GM23338 (cell line): ENCODE data around the gene ITPR2.
"Not testable (repeated sequence)": the region's sequence is repeated elsewhere in the genome, so short reads cannot be mapped to it uniquely, and the experiment has no call there.

Source experiments
- CREB1 ChIP-seq: fragments of 250-450 bp; sonication (Bioruptor Pico); IDR thresholded peaks from 2 replicates; pipeline ENCODE4 v1.5.0; 2020; ENCODE audit warnings: low read depth, mild to moderate bottlenecking, moderate library complexity
- EZH2phosphoT487 ChIP-seq: fragments of 200-600 bp; sonication (generic); IDR thresholded peaks from one replicate; pipeline ENCODE4 v1.8.1; 2018; ENCODE audit warnings: antibody characterized with exemption; ENCODE audit not compliant: unreplicated experiment
- TF ChIP-seq, protein P1 (sequence below), 2 experiments: fragments of 200-600 bp in 1 of 2; sonication (generic) in 1 of 2; conservative IDR thresholded peaks; 2 replicates each; pipeline versions ENCODE4 v1.5.1 to v1.6.1; 2016 to 2017; ENCODE audit warnings: antibody characterized with exemption in 2 of 2, low read depth in 2 of 2, mild to moderate bottlenecking in 2 of 2, moderate library complexity in 1 of 2

- TF ChIP-seq CREB1 (CRISPR knock-in tag); EZH2phosphoT487: not testable (repeated sequence)
- TF ChIP-seq, protein P1, sequence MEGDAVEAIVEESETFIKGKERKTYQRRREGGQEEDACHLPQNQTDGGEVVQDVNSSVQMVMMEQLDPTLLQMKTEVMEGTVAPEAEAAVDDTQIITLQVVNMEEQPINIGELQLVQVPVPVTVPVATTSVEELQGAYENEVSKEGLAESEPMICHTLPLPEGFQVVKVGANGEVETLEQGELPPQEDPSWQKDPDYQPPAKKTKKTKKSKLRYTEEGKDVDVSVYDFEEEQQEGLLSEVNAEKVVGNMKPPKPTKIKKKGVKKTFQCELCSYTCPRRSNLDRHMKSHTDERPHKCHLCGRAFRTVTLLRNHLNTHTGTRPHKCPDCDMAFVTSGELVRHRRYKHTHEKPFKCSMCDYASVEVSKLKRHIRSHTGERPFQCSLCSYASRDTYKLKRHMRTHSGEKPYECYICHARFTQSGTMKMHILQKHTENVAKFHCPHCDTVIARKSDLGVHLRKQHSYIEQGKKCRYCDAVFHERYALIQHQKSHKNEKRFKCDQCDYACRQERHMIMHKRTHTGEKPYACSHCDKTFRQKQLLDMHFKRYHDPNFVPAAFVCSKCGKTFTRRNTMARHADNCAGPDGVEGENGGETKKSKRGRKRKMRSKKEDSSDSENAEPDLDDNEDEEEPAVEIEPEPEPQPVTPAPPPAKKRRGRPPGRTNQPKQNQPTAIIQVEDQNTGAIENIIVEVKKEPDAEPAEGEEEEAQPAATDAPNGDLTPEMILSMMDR (conservative IDR thresholded peaks at IDR 0.05; ENCODE audit: low read depth in 2 of 2): not testable (repeated sequence)
These were observed 522.5 kb downstream of the ITPR2 start for GRCh38 chr12:26310489-26310888.
